Measurements from ENCODE around the gene GPATCH1.

GRCh38 chr19:33108161-33108560, 27.2 kb downstream of the GPATCH1 start:
- TF ChIP-seq POLR2A (IDR thresholded peaks at IDR 0.05) (no peak), CTCF (IDR thresholded peaks at IDR 0.05) (no peak)
